ENCODE results near the gene POLR2L.

GRCh38 chr11:821512-822371 lies 20.6 kb downstream of the POLR2L start:
- TF ChIP-seq CTCF (IDR thresholded peaks at IDR 0.05; ENCODE audit: low read length), result no peak
- TF ChIP-seq EZH2phosphoT487 (IDR thresholded peaks at IDR 0.05; ENCODE audit: low read length), result no peak
- TF ChIP-seq EZH2 (optimal IDR thresholded peaks at IDR 0.05; ENCODE audit: low read depth, low read length), result no peak
